HepG2 (cell line): ENCODE measurements around the gene MARVELD3. TPM values are rescaled to one million over a fixed set of nuclear protein-coding genes. Genes with fewer than 3 reads are reported as not detected.

Experiments
- ATAC-seq: fragments of 200-7000 bp; cut with Tn5 transposase; 3 replicates; pipeline ENCODE4 v1.9.1; 2020; ENCODE audit warnings: mild to moderate bottlenecking, moderate library complexity
- BruUV-seq: library from RNA; stranded (reverse); fragments of 400-500 nt; replicated peaks from 2 replicates; lab custom pipeline; 2021; lab: Mats Ljungman, UMichigan
- CTCF ChIA-PET: fragments of 300-600 bp; formaldehyde crosslinking; extraction: SDS; loops from one replicate; lab custom pipeline; 2021; ENCODE audit warnings: low total read pairs, inconsistent platforms, low intra/inter-chr PET ratio; lab: Yijun Ruan, JAX
- POLR2A ChIA-PET: fragments of 350-600 bp; sonication (Branson Sonifier 250); formaldehyde crosslinking; loops from one replicate; lab custom pipeline; 2020; ENCODE audit warnings: antibody characterized with exemption, inconsistent platforms; lab: Yijun Ruan, JAX
- DNase-seq: peaks from one replicate; pipeline ENCODE4 v3.0.0-alpha.2; 2015; ENCODE audit warnings: low spot score
- FAIRE-seq: peaks from 3 replicates; lab custom pipeline; 2011; peaks lifted over from hg19 to GRCh38; lab: Jason Lieb, UNC
- H2AFZ ChIP-seq: one replicate; pipeline ENCODE4 v1.6.1; 2011; ENCODE audit warnings: low read length, inconsistent platforms
- H3K27ac ChIP-seq: fragments of 300-600 bp; 3 replicates; pipeline ENCODE4 v1.8.0; 2011; ENCODE audit warnings: mixed run types, mild to moderate bottlenecking, mixed read lengths, low read length, inconsistent platforms; ENCODE audit not compliant: insufficient read depth; ENCODE audit errors: extremely low read length
- H3K27me3 ChIP-seq, 2 experiments: fragments of 200-600 bp in 1 of 2; 2 replicates in 1 of 2; 3 replicates in 1 of 2; pipeline versions ENCODE4 v1.6.0 to v1.8.0; 2011; ENCODE audit warnings: low read length in 2 of 2, mild to moderate bottlenecking in 2 of 2, moderate library complexity in 2 of 2, inconsistent platforms in 1 of 2; ENCODE audit not compliant: insufficient read depth in 2 of 2, control insufficient read depth in 1 of 2
- H3K36me3 ChIP-seq, 2 experiments: fragments of 200-600 bp in 1 of 2; replicated peaks in 1 of 2; 2 replicates in 1 of 2; 3 replicates in 1 of 2; pipeline versions ENCODE4 v1.5.1 to v1.8.0; 2011; ENCODE audit warnings: low read length in 2 of 2, inconsistent platforms in 1 of 2; ENCODE audit not compliant: insufficient read depth in 2 of 2, control insufficient read depth in 1 of 2
- H3K4me1 ChIP-seq: 2 replicates; pipeline ENCODE4 v1.5.1; 2012; ENCODE audit warnings: low read length, inconsistent platforms; ENCODE audit not compliant: insufficient read depth
- H3K4me2 ChIP-seq: 2 replicates; pipeline ENCODE4 v1.6.0; 2011; ENCODE audit warnings: low read depth, low read length, inconsistent platforms
- H3K4me3 ChIP-seq, 3 experiments: fragments of 200-600 bp in 1 of 3; sonication (generic), shearing (Covaris generic) in 1 of 3; replicated peaks in 1 of 3; 2 replicates each; pipeline ENCODE4 v1.5.1; 2011 to 2016; ENCODE audit warnings: low read length in 3 of 3, inconsistent platforms in 2 of 3, low read depth in 2 of 3, mild to moderate bottlenecking in 2 of 3, control low read depth in 1 of 3, mixed read lengths in 1 of 3; ENCODE audit not compliant: insufficient read depth in 1 of 3
- H3K79me2 ChIP-seq: one replicate; pipeline ENCODE4 v1.6.1; 2011; ENCODE audit warnings: low read length, inconsistent platforms; ENCODE audit not compliant: insufficient read depth
- H3K9ac ChIP-seq: 2 replicates; pipeline ENCODE4 v1.6.0; 2011; ENCODE audit warnings: mild to moderate bottlenecking, low read depth, low read length, inconsistent platforms; ENCODE audit not compliant: insufficient read depth
- H3K9me3 ChIP-seq: 2 replicates; pipeline ENCODE4 v1.5.1; 2012; ENCODE audit warnings: mild to moderate bottlenecking, low read length
- H4K20me1 ChIP-seq: 2 replicates; pipeline ENCODE4 v1.6.0; 2011; ENCODE audit warnings: inconsistent platforms, mild to moderate bottlenecking, low read length, moderate library complexity; ENCODE audit not compliant: insufficient read depth
- BCL3 ChIP-seq: sonication (generic); formaldehyde crosslinking; IDR thresholded peaks from 2 replicates; pipeline ENCODE4 v1.5.1; 2020; ENCODE audit warnings: mild to moderate bottlenecking, missing genetic modification reagents, moderate library complexity
- BCL6 ChIP-seq: IDR thresholded peaks from 2 replicates; pipeline ENCODE4 v1.6.1; 2016; ENCODE audit warnings: missing genetic modification reagents, missing compliant biosample characterization
- CEBPB ChIP-seq: IDR thresholded peaks from 2 replicates; pipeline ENCODE4 v1.6.1; 2011; ENCODE audit warnings: low read depth, low read length, improper control_type of control experiment, borderline replicate concordance
- ELF3 ChIP-seq: IDR thresholded peaks from 2 replicates; pipeline ENCODE4 v1.6.1; 2016; ENCODE audit warnings: missing genetic modification reagents, missing compliant biosample characterization
- HNRNPH1 ChIP-seq: fragments of 200-400 bp; formaldehyde crosslinking; optimal IDR thresholded peaks from 2 replicates; pipeline ENCODE3; 2017; ENCODE audit warnings: mild to moderate bottlenecking, low read depth, low read length
- HNRNPUL1 ChIP-seq: fragments of 200-400 bp; formaldehyde crosslinking; IDR thresholded peaks from 2 replicates; pipeline ENCODE4 v1.6.1; 2017; ENCODE audit warnings: low read depth, mild to moderate bottlenecking, low read length, moderate library complexity
- NFIC ChIP-seq: IDR thresholded peaks from 2 replicates; pipeline ENCODE4 v1.6.1; 2012; ENCODE audit warnings: mild to moderate bottlenecking, low read length, inconsistent platforms
- NKX3-1 ChIP-seq: sonication (generic); formaldehyde crosslinking; IDR thresholded peaks from 2 replicates; pipeline ENCODE4 v1.5.0; 2020; ENCODE audit warnings: missing genetic modification reagents
- SP5 ChIP-seq: IDR thresholded peaks from 2 replicates; pipeline ENCODE4 v1.6.1; 2016; ENCODE audit warnings: low read depth, borderline replicate concordance
- TARDBP ChIP-seq: sonication (generic); formaldehyde crosslinking; IDR thresholded peaks from 2 replicates; pipeline ENCODE4 v1.8.0; 2022; ENCODE audit warnings: mild to moderate bottlenecking, missing genetic modification reagents
- ZBTB7B ChIP-seq: sonication (generic); formaldehyde crosslinking; IDR thresholded peaks from 2 replicates; pipeline ENCODE4 v1.4.0; 2020; ENCODE audit warnings: missing genetic modification reagents
- ZFY ChIP-seq: sonication (generic); formaldehyde crosslinking; IDR thresholded peaks from 2 replicates; pipeline ENCODE4 v1.4.0; 2020; ENCODE audit warnings: missing genetic modification reagents
- ZNF382 ChIP-seq: sonication (generic); formaldehyde crosslinking; IDR thresholded peaks from 2 replicates; pipeline ENCODE4 v1.5.0; 2020; ENCODE audit warnings: missing genetic modification reagents, mild to moderate bottlenecking, borderline replicate concordance
- ZNF790 ChIP-seq: sonication (generic); formaldehyde crosslinking; IDR thresholded peaks from 2 replicates; pipeline ENCODE4 v1.8.0; 2022; ENCODE audit warnings: missing genetic modification reagents, mild to moderate bottlenecking, borderline replicate concordance
- WGBS: methylation state at CpG from one replicate; pipeline ENCODE4 v1.1.6; 2017; ENCODE audit warnings: low lambda C conversion rate; 5-methylcytosine and 5-hydroxymethylcytosine counted together
- in situ Hi-C: cut with HindIII; loops from 2 replicates; pipeline ENCODE4 v1.10.0; 2017; ENCODE audit warnings: low pct_unique_long_range_greater_than_20kb; ENCODE audit not compliant: extremely low pct_ligation_motif_present
- intact Hi-C: fragments of 100-400 bp; cut with micrococcal nuclease; formaldehyde crosslinking; loops from one replicate; pipeline ENCODE4 v1.10.0; 2022; ENCODE audit not compliant: unreplicated experiment
- polyA plus RNA-seq, 8 experiments: library from polyadenylated mRNA; depleted of rRNA in 3 of 8; stranded (reverse) in 7 of 8; unstranded in 1 of 8; fragments of >200 nt; fragmentation: Illumina TruSeq in 4 of 8; extraction: Trizol in 4 of 8; gene quantifications; 2 replicates each; pipeline versions ENCODE4 v1.2.1 to v1.2.3, GENCODE V29; 2011 to 2016; ENCODE audit warnings: low read depth in 4 of 8, missing spikeins in 1 of 8, mixed read lengths in 1 of 8; ENCODE audit not compliant: insufficient read depth in 1 of 8
- total RNA-seq, 5 experiments: library from RNA; depleted of rRNA; stranded (reverse); fragments of >200 nt; fragmentation: Illumina TruSeq; extraction: Trizol; gene quantifications; 2 replicates each; pipeline ENCODE4 v1.2.3, GENCODE V29; 2016; ENCODE audit warnings: low read depth in 1 of 5
- TF ChIP-seq, protein P1 (sequence below): IDR thresholded peaks from 2 replicates; pipeline ENCODE4 v1.6.1; 2016; ENCODE audit warnings: control low read depth
- TF ChIP-seq, protein P2 (sequence below): sonication (generic); formaldehyde crosslinking; IDR thresholded peaks from 2 replicates; pipeline ENCODE4 v1.4.0; 2020; ENCODE audit warnings: missing genetic modification reagents

MARVELD3 gene
- total and polyA plus RNA-seq, 2 of the 13 experiments (the other 11 are each of a cell fraction or from before 2014, with no cell fraction given), result 4.8 to 5.6 TPM

DNA sequence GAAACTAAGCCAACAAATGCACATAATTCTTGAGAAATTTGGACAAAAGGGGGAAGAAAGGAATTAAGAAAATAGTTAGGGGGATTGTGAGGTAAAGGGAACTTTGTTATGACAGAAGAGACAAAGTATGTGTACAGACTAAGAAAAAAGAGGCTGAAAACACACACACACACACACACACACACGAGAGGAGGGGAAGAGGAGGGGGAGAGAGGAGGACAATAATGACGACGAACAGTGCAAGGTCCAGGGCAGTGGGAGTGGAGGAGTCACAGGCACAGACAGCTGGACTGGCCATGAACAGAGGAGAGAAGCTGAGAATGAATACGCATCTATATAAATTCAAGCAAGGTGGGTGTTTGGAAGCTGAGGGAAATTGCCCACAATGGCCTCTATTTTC lies 44.6 kb downstream of the MARVELD3 start:
- ATAC-seq (peak; percentile 96), DNase-seq (peak; percentile 94), FAIRE-seq (peak; percentile 91)
- Histone ChIP-seq H3K27me3 (no peaks in the 10 kb centered on the region), H3K9ac (peak overlapping the region; percentile 46), H3K36me3 (peaks cover 6 to 24% of the 10 kb centered on the region in 2 experiments), H3K9me3 (no peaks in the 10 kb centered on the region), H3K4me3 (peak overlapping the region in 1 of 3 experiments; percentile 25; a peak in 1 of 6 replicates), H3K27ac (peak overlapping the region; percentile 62), H3K79me2 (no peaks in the 10 kb centered on the region), H3K4me1 (peaks cover 60% of the 10 kb centered on the region), H3K4me2 (peak overlapping the region; percentile 72), H2AFZ (peak overlapping the region; percentile 55), H4K20me1 (no peaks in the 10 kb centered on the region)
- in situ Hi-C loops (no loop called here), intact Hi-C loops (loop anchor here (5.0 kb wide), 1 partner anchor 52 kb away; the partner anchor contains the start of gene PHLPP2)
- POLR2A ChIA-PET, result interaction anchor here (0.6 to 1.9 kb wide), 8 partner anchors 10 to 1289 kb away, joined by 3 to 8 read pairs (median 3); partner anchors contain the start of genes AP1G1, ZNF23 and ZNF821
- CTCF ChIA-PET, result interaction anchor here (1.3 kb wide), 1 partner anchor 76 kb away, joined by 3 read pairs; no protein-coding TSS in a partner anchor
- 7% methylated on average over 4 of the region's 4 CpGs for WGBS
- BruUV-seq, result no TSS peak
- TF ChIP-seq, protein P1, sequence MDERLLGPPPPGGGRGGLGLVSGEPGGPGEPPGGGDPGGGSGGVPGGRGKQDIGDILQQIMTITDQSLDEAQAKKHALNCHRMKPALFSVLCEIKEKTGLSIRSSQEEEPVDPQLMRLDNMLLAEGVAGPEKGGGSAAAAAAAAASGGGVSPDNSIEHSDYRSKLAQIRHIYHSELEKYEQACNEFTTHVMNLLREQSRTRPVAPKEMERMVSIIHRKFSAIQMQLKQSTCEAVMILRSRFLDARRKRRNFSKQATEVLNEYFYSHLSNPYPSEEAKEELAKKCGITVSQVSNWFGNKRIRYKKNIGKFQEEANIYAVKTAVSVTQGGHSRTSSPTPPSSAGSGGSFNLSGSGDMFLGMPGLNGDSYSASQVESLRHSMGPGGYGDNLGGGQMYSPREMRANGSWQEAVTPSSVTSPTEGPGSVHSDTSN (CRISPR knock-in tag), result no peak
- TF ChIP-seq, protein P2, sequence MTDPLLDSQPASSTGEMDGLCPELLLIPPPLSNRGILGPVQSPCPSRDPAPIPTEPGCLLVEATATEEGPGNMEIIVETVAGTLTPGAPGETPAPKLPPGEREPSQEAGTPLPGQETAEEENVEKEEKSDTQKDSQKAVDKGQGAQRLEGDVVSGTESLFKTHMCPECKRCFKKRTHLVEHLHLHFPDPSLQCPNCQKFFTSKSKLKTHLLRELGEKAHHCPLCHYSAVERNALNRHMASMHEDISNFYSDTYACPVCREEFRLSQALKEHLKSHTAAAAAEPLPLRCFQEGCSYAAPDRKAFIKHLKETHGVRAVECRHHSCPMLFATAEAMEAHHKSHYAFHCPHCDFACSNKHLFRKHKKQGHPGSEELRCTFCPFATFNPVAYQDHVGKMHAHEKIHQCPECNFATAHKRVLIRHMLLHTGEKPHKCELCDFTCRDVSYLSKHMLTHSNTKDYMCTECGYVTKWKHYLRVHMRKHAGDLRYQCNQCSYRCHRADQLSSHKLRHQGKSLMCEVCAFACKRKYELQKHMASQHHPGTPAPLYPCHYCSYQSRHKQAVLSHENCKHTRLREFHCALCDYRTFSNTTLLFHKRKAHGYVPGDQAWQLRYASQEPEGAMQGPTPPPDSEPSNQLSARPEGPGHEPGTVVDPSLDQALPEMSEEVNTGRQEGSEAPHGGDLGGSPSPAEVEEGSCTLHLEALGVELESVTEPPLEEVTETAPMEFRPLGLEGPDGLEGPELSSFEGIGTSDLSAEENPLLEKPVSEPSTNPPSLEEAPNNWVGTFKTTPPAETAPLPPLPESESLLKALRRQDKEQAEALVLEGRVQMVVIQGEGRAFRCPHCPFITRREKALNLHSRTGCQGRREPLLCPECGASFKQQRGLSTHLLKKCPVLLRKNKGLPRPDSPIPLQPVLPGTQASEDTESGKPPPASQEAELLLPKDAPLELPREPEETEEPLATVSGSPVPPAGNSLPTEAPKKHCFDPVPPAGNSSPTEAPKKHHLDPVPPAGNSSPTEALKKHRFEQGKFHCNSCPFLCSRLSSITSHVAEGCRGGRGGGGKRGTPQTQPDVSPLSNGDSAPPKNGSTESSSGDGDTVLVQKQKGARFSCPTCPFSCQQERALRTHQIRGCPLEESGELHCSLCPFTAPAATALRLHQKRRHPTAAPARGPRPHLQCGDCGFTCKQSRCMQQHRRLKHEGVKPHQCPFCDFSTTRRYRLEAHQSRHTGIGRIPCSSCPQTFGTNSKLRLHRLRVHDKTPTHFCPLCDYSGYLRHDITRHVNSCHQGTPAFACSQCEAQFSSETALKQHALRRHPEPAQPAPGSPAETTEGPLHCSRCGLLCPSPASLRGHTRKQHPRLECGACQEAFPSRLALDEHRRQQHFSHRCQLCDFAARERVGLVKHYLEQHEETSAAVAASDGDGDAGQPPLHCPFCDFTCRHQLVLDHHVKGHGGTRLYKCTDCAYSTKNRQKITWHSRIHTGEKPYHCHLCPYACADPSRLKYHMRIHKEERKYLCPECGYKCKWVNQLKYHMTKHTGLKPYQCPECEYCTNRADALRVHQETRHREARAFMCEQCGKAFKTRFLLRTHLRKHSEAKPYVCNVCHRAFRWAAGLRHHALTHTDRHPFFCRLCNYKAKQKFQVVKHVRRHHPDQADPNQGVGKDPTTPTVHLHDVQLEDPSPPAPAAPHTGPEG (CRISPR knock-in tag), result no peak
- TF ChIP-seq TARDBP (CRISPR knock-in tag) (peak; percentile 26; the same call in 1 of the 2 replicates), CEBPB (no peak), ZBTB7B (no peak), NKX3-1 (CRISPR knock-in tag) (no peak), ZFY (CRISPR knock-in tag) (no peak), ZNF790 (CRISPR knock-in tag) (no peak), ZNF382 (CRISPR knock-in tag) (no peak), HNRNPH1 (no peak), ELF3 (peak; percentile 31; the same call in 1 of the 2 replicates), NFIC (no peak), HNRNPUL1 (no peak), BCL3 (no peak), BCL6 (CRISPR knock-in tag) (no peak), SP5 (0 out of 2 replicates have a peak, but pooled peaks have one; percentile 14)
